ENCODE results near the gene PTPRT.
"Not testable (repeated sequence)": the region's sequence is repeated elsewhere in the genome, so short reads cannot be mapped to it uniquely, and the experiment has no call there.

The PTPRT gene

GRCh38 chr20:42915081-42915480 lies 274.6 kb downstream of the PTPRT start:
- H3K4me3 ChIP-seq (ENCODE audit: control insufficient read depth, low read depth, low read length), result no peak overlapping the region
- no peak for TF ChIP-seq CTCF (conservative IDR thresholded peaks at IDR 0.05; ENCODE audit: control insufficient read depth, insufficient read depth, low read depth, low read length)
- no peak for DNase-seq (ENCODE audit: low read depth)

- TF ChIP-seq CTCF (conservative IDR thresholded peaks at IDR 0.05; ENCODE audit: control insufficient read depth, insufficient read depth, low read depth, low read length), result no peak
- no peak overlapping the region for H3K4me3 ChIP-seq (ENCODE audit: control insufficient read depth, low read depth, low read length)
- no peak for DNase-seq (ENCODE audit: low read depth)
Observed at GRCh38 chr20:42914302-42914701, 275.4 kb downstream of the PTPRT start.

- H3K4me3 ChIP-seq (ENCODE audit: control insufficient read depth, low read depth, low read length); DNase-seq (ENCODE audit: low read depth): not testable (repeated sequence)
Observed at GRCh38 chr20:42910808-42911207, 278.9 kb downstream of the PTPRT start.

- TF ChIP-seq CTCF (conservative IDR thresholded peaks at IDR 0.05; ENCODE audit: control insufficient read depth, insufficient read depth, low read depth, low read length), result no peak
- no peak overlapping the region for H3K4me3 ChIP-seq (ENCODE audit: control insufficient read depth, low read depth, low read length)
- DNase-seq (ENCODE audit: low read depth), result no peak
Observed at GRCh38 chr20:42907730-42908129, 282.0 kb downstream of the PTPRT start.

DNA sequence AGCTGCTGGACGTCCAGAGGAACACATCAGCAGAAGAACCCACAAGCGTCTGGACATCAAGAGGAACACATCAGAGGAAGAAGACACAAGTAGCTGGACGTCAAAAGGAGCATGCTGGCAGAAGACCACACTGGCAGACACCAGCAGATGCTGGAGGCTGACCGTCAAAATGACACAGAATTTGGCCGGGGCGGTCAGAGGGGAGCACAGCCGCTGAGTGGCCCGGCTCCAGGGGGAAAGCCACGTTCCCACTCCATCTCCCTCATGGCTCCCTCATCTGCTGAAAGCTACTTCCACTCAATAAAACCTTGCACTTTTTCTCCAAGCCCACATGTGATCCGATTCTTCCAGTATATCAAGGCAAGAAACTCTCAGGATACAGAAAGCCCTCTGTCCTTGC lies 283.6 kb downstream of the PTPRT start:
- DNase-seq (ENCODE audit: low read depth), result no peak
- TF ChIP-seq CTCF (conservative IDR thresholded peaks at IDR 0.05; ENCODE audit: control insufficient read depth, insufficient read depth, low read depth, low read length), result no peak
- H3K4me3 ChIP-seq (ENCODE audit: control insufficient read depth, low read depth, low read length), result no peak overlapping the region

GRCh38 chr20:42902509-42902908 lies 287.2 kb downstream of the PTPRT start:
- no peak overlapping the region for H3K4me3 ChIP-seq (ENCODE audit: control insufficient read depth, low read depth, low read length)
- no peak for TF ChIP-seq CTCF (conservative IDR thresholded peaks at IDR 0.05; ENCODE audit: control insufficient read depth, insufficient read depth, low read depth, low read length)
- DNase-seq (ENCODE audit: low read depth), result no peak

DNA sequence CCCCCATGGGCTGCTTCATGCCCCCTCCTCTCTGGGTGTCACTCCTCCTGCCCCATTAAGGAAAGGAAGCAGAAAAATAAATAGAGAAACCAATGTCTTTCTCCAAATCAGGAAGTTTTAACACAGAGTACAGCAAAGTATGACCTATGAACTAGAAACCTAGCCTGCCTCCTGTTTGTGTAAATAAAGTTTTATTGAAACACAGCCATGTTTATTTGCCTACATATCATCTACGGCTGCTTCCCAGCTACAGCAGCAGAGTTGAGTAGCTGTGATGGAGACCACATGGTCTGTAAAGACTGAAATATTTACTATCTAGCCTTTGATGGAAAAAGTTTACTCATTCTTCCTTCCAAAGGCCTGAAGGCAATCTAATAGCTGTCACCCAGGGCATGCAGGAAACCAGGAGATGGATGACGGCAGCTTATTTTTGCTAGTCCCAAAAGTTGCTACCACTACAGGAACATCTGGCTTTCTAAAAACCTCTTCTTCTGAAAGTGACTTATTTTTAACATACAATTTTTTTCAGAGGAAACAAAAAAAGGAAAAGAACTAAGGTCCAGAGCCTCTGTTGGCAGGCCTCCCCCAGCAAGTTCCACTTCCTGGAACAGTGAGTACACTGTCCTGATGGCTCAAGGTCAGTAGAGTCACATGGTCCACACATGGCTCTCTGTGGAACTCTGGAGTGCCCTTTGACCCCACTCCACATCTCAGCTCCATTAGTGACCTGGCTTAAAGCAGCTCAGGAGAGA lies 287.8 kb downstream of the PTPRT start:
- DNase-seq (ENCODE audit: low read depth), result no peak
- no peak for TF ChIP-seq CTCF (conservative IDR thresholded peaks at IDR 0.05; ENCODE audit: control insufficient read depth, insufficient read depth, low read depth, low read length)
- no peak overlapping the region for H3K4me3 ChIP-seq (ENCODE audit: control insufficient read depth, low read depth, low read length)

DNA sequence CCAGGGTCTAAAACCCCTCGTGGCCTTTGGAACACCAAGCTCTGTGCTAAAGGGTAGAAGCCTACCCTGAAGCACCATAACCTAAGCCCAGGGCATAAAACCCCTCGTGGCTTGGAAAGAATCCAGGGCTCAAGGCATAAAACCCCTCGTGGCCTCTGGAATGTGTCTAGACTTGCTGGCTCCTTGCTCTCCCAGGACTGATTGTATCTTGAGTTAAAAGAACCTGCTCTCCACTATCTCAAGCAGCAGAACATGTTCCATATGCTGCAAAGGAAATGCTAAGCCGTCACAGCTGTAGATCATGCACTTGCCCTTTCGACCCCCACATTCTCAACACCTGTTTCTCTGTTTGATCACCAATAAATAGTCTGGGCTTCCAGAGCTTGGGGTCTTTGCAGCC lies 288.9 kb downstream of the PTPRT start:
- not testable (repeated sequence) for DNase-seq (ENCODE audit: low read depth); H3K4me3 ChIP-seq (ENCODE audit: control insufficient read depth, low read depth, low read length)
